ENCODE measurements around the gene TMEM247. TPM values are rescaled to one million over a fixed set of nuclear protein-coding genes. Genes with fewer than 3 reads are reported as not detected.
"Not testable (repeated sequence)": the region's sequence is repeated elsewhere in the genome, so short reads cannot be mapped to it uniquely, and the experiment has no call there.

TMEM247 gene
- total RNA-seq, 1 donor from 2014 or later, result not detected

GRCh38 chr2:46512185-46512584, 32.8 kb downstream of the TMEM247 start:
- DNase-seq, result no peak

- no peak for DNase-seq
These were observed 35.4 kb downstream of the TMEM247 start for GRCh38 chr2:46514738-46515137.

- DNase-seq, result no peak
These were observed 38.1 kb downstream of the TMEM247 start for GRCh38 chr2:46517485-46517884.

GRCh38 chr2:46518861-46519260, 39.5 kb downstream of the TMEM247 start:
- peak; percentile 38 for DNase-seq

GRCh38 chr2:46519265-46519664, 39.9 kb downstream of the TMEM247 start:
- DNase-seq, result peak; percentile 48

- peak; percentile 70 for DNase-seq
These were observed 40.9 kb downstream of the TMEM247 start for GRCh38 chr2:46520130-46520711.

GRCh38 chr2:46521215-46521683, 41.9 kb downstream of the TMEM247 start:
- peak; percentile 91 for DNase-seq

GRCh38 chr2:46522385-46522784, 43.0 kb downstream of the TMEM247 start:
- DNase-seq, result not testable (repeated sequence)

GRCh38 chr2:46525522-46526155, 46.3 kb downstream of the TMEM247 start:
- DNase-seq, result no peak

GRCh38 chr2:46528880-46529279, 49.5 kb downstream of the TMEM247 start:
- DNase-seq, result no peak

- no peak for DNase-seq
These were observed 51.3 kb downstream of the TMEM247 start for GRCh38 chr2:46530639-46531038.

GRCh38 chr2:46531863-46532262, 52.5 kb downstream of the TMEM247 start:
- DNase-seq, result no peak

Small RNAs within 50 kb of the gene (small RNA-seq; reads per million reads assigned to genes)
- gene RN7SL817P (ENCODE audit: low replicate concordance), result not detected

Other genes with a start within 250 kb of the TMEM247 start
- 83.4 TPM for gene EPAS1, start 182.2 kb upstream of the TMEM247 start, total RNA-seq
- 93.1 TPM for gene RHOQ, start 62.9 kb downstream of the TMEM247 start, total RNA-seq
- gene ATP6V1E2, start 63.0 kb downstream of the TMEM247 start, total RNA-seq, result 2.5 TPM
- 30.8 TPM for gene PIGF, start 137.5 kb downstream of the TMEM247 start, total RNA-seq
- 23.7 TPM for gene CRIPT, start 137.7 kb downstream of the TMEM247 start, total RNA-seq
- 41.5 TPM for gene SOCS5, start 219.7 kb downstream of the TMEM247 start, total RNA-seq

Data from tongue (tissue), 3 donors.